DOHH2 (cell line): ENCODE data around the gene RAD51.

Experiments
- H3F3A ChIP-seq: fragments of 200-600 bp; sonication (generic), shearing (Covaris generic); 2 replicates; pipeline ENCODE4 v1.6.0; 2016; ENCODE audit warnings: antibody characterized with exemption, mild to moderate bottlenecking; ENCODE audit not compliant: control insufficient read depth, insufficient read depth
- H3K27ac ChIP-seq: fragments of 200-600 bp; sonication (generic); 2 replicates; pipeline ENCODE4 v1.5.1; 2014; ENCODE audit warnings: low read depth, mild to moderate bottlenecking, low read length, moderate library complexity
- H3K27me3 ChIP-seq: fragments of 200-600 bp; sonication (generic); 2 replicates; pipeline ENCODE4 v1.6.1; 2014; ENCODE audit warnings: mild to moderate bottlenecking, low read length, mixed read lengths; ENCODE audit not compliant: control insufficient read depth
- H3K36me3 ChIP-seq: fragments of 200-600 bp; sonication (generic); 2 replicates; pipeline ENCODE4 v1.6.1; 2014; ENCODE audit warnings: mild to moderate bottlenecking, low read length, moderate library complexity, mixed read lengths; ENCODE audit not compliant: control insufficient read depth
- H3K4me1 ChIP-seq: fragments of 200-600 bp; sonication (generic); 2 replicates; pipeline ENCODE4 v1.6.1; 2014; ENCODE audit warnings: mild to moderate bottlenecking, low read length, mixed read lengths; ENCODE audit not compliant: control insufficient read depth
- H3K4me2 ChIP-seq: fragments of 200-600 bp; sonication (generic); 2 replicates; pipeline ENCODE4 v1.6.0; 2014; ENCODE audit warnings: mild to moderate bottlenecking, low read length, moderate library complexity
- H3K4me3 ChIP-seq: fragments of 200-600 bp; sonication (generic); 2 replicates; pipeline ENCODE4 v1.5.1; 2014; ENCODE audit warnings: mild to moderate bottlenecking, low read length, mixed read lengths
- H3K79me2 ChIP-seq: fragments of 200-600 bp; sonication (generic); 2 replicates; pipeline ENCODE4 v1.6.1; 2014; ENCODE audit warnings: mild to moderate bottlenecking, low read length, mixed read lengths; ENCODE audit not compliant: control insufficient read depth
- H3K9me2 ChIP-seq: fragments of 200-600 bp; sonication (generic); replicated peaks from 2 replicates; pipeline ENCODE4 v1.6.1; 2014; ENCODE audit warnings: mild to moderate bottlenecking, low read length, mixed read lengths; ENCODE audit not compliant: control insufficient read depth
- H3K9me3 ChIP-seq: fragments of 200-600 bp; sonication (generic); 2 replicates; pipeline ENCODE4 v1.6.1; 2014; ENCODE audit warnings: antibody characterized with exemption, low read length, mixed read lengths; ENCODE audit not compliant: control insufficient read depth, insufficient read depth
- H4K20me1 ChIP-seq: fragments of 200-600 bp; sonication (generic); 2 replicates; pipeline ENCODE4 v1.6.0; 2014; ENCODE audit warnings: low read depth, mild to moderate bottlenecking, antibody characterized with exemption, low read length, moderate library complexity; ENCODE audit not compliant: control insufficient read depth, insufficient read depth
- EZH2phosphoT487 ChIP-seq: fragments of 200-600 bp; sonication (generic); IDR thresholded peaks from 2 replicates; pipeline ENCODE4 v1.6.1; 2017; ENCODE audit warnings: borderline replicate concordance, mild to moderate bottlenecking, antibody characterized with exemption, low read length, moderate library complexity, mixed read lengths
- TF ChIP-seq, protein P1 (sequence below): fragments of 200-600 bp; sonication (generic); IDR thresholded peaks from one replicate; pipeline ENCODE4 v1.5.1; 2014; ENCODE audit warnings: antibody characterized with exemption, mild to moderate bottlenecking, low read depth, low read length; ENCODE audit not compliant: poor library complexity, severe bottlenecking

Gene RAD51

DNA sequence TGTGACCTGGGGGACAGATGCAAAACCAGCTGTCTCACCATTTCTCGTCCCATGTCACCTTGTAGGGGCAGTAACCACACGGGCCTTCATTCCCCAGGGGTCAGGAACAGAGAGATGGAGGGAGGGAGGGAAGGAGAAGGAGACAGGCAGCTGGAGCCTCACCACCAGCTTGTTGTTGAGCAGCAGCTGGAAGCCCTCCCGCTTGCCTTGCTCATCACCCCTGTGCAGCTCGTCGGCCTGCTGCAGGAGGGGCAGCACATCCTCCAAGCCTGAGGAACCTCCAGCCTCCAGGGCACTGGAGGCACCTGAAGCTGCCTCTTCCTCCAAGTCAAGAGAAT, 49.8 kb downstream of the RAD51 start:
- Histone ChIP-seq H3K4me2 (no peak overlapping the region), H3K36me3 (peaks cover 79% of the 10 kb centered on the region)
- TF ChIP-seq EZH2phosphoT487, result no peak
- TF ChIP-seq, protein P1, sequence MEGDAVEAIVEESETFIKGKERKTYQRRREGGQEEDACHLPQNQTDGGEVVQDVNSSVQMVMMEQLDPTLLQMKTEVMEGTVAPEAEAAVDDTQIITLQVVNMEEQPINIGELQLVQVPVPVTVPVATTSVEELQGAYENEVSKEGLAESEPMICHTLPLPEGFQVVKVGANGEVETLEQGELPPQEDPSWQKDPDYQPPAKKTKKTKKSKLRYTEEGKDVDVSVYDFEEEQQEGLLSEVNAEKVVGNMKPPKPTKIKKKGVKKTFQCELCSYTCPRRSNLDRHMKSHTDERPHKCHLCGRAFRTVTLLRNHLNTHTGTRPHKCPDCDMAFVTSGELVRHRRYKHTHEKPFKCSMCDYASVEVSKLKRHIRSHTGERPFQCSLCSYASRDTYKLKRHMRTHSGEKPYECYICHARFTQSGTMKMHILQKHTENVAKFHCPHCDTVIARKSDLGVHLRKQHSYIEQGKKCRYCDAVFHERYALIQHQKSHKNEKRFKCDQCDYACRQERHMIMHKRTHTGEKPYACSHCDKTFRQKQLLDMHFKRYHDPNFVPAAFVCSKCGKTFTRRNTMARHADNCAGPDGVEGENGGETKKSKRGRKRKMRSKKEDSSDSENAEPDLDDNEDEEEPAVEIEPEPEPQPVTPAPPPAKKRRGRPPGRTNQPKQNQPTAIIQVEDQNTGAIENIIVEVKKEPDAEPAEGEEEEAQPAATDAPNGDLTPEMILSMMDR, result no peak

DNA sequence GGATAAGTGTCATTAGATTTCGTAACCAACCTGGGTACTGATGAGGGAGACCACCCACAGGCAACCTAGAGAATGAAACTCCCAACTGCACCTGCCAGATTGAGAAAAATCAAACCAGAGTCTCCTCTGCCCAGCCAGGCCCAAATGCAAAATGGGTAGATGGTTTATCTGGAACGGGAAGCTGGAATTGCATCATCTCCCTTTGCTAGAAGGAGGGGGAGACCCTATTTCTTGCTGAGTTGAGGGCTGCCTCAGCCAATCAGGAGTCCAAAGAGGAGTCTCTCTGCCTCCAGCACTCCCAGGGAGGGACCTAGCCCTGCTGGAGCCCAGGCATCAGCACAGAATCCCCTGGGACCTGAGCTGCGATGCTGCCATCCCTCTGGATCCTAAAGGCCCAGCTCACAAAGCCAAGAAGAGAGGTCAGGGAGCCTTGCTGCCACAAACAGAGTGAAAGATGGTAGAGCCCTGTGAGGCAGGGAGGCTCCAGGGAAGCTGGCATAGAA, 52.0 kb downstream of the RAD51 start:
- H3K4me1 ChIP-seq, result no peaks in the 10 kb centered on the region
- H3F3A ChIP-seq, result peaks cover 3% of the 10 kb centered on the region; the same call in 1 of the 2 replicates
- H3K9me2 ChIP-seq, result no peaks in the 10 kb centered on the region
- H3K27me3 ChIP-seq, result no peaks in the 10 kb centered on the region
- no peaks in the 10 kb centered on the region for H4K20me1 ChIP-seq
- peaks cover 83% of the 10 kb centered on the region for H3K36me3 ChIP-seq
- H3K27ac ChIP-seq, result no peak overlapping the region
- H3K4me2 ChIP-seq, result no peak overlapping the region
- H3K4me3 ChIP-seq, result no peak overlapping the region
- TF ChIP-seq, protein P1, result no peak
- no peak for TF ChIP-seq EZH2phosphoT487
- H3K79me2 ChIP-seq, result peaks cover 27% of the 10 kb centered on the region
- no peaks in the 10 kb centered on the region for H3K9me3 ChIP-seq

More for the DNA sequence above, 49.8 kb downstream of the RAD51 start:
- H3F3A ChIP-seq, result peaks cover 3% of the 10 kb centered on the region; the same call in 1 of the 2 replicates
- H4K20me1 ChIP-seq, result no peaks in the 10 kb centered on the region
- H3K9me3 ChIP-seq, result no peaks in the 10 kb centered on the region
- H3K27me3 ChIP-seq, result no peaks in the 10 kb centered on the region
- no peak overlapping the region for H3K27ac ChIP-seq
- peaks cover 10% of the 10 kb centered on the region; the same call in 1 of the 2 replicates for H3K79me2 ChIP-seq
- H3K9me2 ChIP-seq, result no peaks in the 10 kb centered on the region
- no peak overlapping the region for H3K4me3 ChIP-seq
- H3K4me1 ChIP-seq, result no peaks in the 10 kb centered on the region

DNA sequence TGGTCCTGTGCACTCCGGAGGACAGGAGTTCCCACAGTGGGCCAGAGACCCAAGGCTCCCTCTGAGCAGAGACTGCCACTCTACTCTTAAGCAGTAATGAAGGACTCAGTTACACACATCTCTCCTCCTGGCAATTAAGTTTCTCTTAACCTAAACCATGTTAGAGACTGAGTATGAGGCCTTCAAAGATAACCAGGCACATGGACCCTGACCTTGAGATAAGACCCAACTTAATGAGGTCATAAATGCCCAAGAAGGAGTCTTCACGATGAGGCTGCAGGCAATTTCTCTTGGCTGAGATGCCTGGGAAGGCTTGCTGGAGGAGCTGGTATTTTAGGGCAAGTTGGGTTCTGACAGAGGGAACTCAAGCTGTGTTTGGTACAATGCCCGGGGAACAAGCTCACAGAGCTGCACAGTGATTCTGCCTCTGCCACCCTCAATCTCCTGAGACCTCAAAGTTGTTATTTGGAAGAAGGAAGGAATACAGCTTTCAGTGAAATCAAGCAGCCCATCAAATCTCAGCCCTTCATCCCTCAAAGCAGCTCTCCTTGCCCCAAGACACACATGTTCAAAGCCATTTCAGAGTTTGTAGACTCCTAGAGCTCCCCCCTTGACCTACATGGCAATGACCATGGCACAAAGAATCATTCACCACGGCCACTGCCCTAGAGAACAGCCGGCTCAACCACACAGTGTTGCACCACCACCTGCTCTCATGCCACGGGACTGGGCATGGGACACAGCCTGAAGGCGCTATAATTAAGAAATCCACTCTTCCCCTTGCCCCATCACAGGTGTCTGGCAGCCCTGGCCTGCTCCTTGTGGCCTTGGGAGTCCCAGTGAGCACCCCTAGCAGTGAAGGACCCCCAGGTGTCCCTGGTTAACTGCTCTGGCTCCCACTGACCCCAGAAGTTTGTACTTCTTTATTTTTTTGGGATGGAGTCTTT, 53.0 kb downstream of the RAD51 start:
- Histone ChIP-seq H3K4me1 (peaks cover 8% of the 10 kb centered on the region), H3K4me2 (no peak overlapping the region), H4K20me1 (no peaks in the 10 kb centered on the region), H3K9me3 (no peaks in the 10 kb centered on the region), H3K9me2 (no peaks in the 10 kb centered on the region), H3K36me3 (peaks cover 83% of the 10 kb centered on the region), H3K27me3 (no peaks in the 10 kb centered on the region), H3F3A (peaks cover 3% of the 10 kb centered on the region; the same call in 1 of the 2 replicates), H3K27ac (no peak overlapping the region), H3K4me3 (no peak overlapping the region), H3K79me2 (peaks cover 37% of the 10 kb centered on the region)
- TF ChIP-seq EZH2phosphoT487, result no peak
- TF ChIP-seq, protein P1, result no peak
